GM19043 (cell line): ENCODE measurements around the gene PSMG3.
"Not testable (repeated sequence)": the region's sequence is repeated elsewhere in the genome, so short reads cannot be mapped to it uniquely, and the experiment has no call there.

Source experiments
- ATAC-seq: cut with Tn5 transposase; IDR thresholded peaks from one replicate; pipeline ENCODE4 v1.9.1; 2021; ENCODE audit warnings: low read depth; ENCODE audit not compliant: unreplicated experiment

Gene PSMG3

GRCh38 chr7:1597066-1597760 is 27.4 kb upstream of the PSMG3 start:
- ATAC-seq = no peak

- no peak for ATAC-seq
These were observed 26.6 kb upstream of the PSMG3 start for GRCh38 chr7:1596181-1597043.

DNA sequence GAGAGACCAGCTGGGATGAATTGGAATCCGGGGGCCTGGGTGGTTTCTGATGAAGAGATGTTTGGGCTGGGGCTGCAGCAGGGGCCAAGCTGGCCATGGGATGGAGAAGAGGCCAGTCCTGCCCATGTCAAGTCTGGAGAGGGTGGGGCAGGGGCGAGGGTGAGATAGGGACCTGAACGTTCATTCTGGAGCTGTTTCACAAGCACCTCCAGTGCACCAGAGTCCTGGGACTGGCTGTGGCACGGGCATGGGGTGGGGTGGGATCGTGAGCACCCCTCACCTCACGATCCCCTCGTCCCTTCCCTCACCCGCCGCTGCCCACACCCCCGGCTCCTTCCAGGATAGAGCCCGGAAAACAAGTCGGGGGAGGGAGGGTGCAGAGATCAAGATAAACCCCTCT is 25.8 kb upstream of the PSMG3 start:
- no peak for ATAC-seq

GRCh38 chr7:1595027-1595426 is 25.2 kb upstream of the PSMG3 start:
- ATAC-seq = no peak

- ATAC-seq = no peak
These were observed 24.1 kb upstream of the PSMG3 start for GRCh38 chr7:1593904-1594421.

- no peak for ATAC-seq
These were observed 23.4 kb upstream of the PSMG3 start for GRCh38 chr7:1593091-1593866.

- no peak for ATAC-seq
These were observed 22.6 kb upstream of the PSMG3 start for GRCh38 chr7:1592299-1592871.

DNA sequence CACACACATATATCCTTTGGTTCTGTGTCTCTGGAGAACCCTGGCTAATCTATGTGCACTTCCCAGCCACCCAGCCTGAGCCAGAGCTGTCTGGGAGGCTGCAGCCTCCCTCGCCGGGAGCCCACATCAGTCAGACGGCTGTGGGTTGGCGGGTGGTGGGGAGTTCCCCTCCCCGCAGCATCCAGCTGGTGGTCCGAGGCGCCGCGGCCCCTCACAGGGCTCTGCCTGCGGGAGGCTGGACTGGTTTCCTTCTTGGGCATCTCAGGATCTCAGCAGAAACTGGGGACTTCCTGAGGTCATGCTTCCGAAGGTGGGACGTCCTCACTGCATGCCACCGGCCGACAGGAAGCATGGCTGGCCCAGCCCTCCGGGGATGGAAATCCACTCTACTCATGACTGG is 22.0 kb upstream of the PSMG3 start:
- no peak for ATAC-seq

DNA sequence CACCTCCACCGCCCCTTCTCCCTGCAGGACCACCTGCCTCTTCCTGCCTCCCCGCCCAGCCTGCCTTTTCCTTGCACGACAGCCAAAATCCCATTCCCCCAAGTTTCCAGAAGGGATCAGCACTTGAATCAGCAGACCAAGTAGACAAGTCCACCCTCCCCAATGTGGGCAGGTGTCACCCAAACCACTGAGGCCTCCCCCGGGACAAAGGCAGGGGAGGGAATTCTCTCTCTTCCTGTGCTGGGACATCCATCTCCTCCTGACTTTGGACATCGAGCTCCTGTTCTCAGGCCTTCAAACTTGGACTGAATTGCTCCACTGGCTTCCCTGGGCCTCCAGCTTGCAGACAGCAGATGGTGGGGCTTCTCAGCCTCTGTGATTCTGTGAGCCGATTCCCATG is 21.6 kb upstream of the PSMG3 start:
- ATAC-seq = no peak

DNA sequence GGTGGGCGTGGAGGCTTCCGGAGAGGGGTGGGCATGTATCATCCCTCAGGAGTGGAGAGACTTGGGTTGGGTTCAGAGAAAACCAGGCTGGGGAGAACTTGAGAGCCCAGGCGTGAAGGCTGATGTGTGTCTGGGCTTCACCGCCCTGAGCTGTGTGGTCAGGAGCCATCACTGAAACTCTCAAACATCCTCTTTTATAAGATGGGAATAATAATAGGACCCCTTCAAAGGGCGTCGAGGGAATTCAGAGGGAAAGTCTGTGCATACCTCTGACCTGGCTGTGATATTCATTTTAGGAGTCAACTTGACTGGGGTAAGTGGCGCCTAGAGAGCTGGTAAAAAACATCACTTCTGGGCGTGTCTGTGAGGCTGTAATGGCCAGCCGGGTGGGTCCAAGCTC is 21.1 kb upstream of the PSMG3 start:
- no peak for ATAC-seq

DNA sequence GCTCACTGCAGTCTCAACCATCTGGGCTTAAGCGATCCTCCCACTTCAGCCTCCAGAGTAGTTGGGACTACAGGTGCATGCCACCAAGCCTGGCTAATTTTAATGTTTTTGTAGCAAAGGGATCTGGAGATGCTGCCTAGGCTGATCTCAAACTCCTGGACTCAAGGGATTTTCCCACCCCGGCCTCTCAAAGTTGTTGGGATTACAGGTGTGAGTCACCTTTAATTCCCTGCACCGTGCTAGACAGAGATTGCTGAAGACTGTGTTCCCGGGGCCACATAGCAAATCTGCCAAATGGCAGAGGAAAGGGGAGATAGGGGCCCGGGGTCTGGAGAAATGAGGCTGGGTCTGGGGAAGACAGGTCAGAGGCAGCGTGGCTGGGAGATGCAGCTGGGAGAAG is 20.6 kb upstream of the PSMG3 start:
- no peak for ATAC-seq

- ATAC-seq = no peak
These were observed 19.1 kb upstream of the PSMG3 start for GRCh38 chr7:1588978-1589377.

DNA sequence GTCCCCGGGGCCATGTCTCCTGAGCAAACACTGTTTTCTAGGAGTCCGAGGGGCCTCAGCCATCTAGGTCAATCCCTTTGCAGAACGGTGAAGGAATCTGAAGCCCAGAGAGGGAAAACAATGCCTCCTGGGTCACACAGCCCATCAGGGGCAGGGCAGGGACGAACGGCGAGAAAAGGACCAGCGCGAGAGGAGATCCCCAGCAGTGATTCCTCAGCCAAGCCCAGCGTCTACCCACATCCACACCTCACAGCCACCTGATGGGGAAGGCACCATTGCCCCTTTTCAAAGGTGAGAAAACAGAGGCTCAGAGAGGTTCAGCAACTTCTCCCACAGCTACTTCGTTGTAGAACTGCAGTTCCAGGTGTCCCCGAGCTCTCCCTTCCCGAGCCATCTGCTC is 17.9 kb upstream of the PSMG3 start:
- ATAC-seq = no peak

- no peak for ATAC-seq
These were observed 17.2 kb upstream of the PSMG3 start for GRCh38 chr7:1586827-1587705.

DNA sequence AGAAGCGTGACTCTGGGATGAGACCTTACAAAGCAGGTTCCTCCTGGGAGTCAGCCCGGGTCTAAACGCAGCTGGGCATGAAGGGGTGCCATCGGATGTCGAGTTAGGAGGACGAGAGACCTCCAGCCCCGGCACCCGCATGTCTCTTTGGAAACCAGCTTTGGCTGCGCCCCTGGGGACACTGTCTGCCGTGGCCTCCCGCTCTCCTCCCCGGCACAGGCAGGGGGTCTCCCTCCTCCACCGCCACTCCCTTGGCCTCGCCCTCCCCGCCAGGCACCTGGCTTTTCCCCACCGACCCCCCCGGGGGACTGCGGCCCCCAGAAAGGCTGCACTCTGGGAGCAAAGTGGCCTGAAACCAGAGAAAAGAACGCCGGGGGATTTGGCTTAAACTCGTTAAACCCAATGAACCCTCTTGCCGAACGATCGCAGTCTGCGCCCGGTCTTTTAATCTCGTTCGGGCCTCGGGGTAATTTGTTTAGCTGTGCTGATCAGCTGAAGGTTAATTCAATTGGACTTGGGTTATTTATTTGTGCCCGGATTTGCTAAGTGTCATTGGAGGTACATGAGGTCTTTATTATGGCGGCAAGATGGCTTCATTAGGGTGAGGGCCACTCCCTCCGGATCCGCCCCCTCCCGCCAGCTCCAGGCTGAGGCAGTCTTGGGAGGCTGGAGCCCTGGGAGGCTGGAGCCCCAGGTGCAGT is 16.4 kb upstream of the PSMG3 start:
- no peak for ATAC-seq

DNA sequence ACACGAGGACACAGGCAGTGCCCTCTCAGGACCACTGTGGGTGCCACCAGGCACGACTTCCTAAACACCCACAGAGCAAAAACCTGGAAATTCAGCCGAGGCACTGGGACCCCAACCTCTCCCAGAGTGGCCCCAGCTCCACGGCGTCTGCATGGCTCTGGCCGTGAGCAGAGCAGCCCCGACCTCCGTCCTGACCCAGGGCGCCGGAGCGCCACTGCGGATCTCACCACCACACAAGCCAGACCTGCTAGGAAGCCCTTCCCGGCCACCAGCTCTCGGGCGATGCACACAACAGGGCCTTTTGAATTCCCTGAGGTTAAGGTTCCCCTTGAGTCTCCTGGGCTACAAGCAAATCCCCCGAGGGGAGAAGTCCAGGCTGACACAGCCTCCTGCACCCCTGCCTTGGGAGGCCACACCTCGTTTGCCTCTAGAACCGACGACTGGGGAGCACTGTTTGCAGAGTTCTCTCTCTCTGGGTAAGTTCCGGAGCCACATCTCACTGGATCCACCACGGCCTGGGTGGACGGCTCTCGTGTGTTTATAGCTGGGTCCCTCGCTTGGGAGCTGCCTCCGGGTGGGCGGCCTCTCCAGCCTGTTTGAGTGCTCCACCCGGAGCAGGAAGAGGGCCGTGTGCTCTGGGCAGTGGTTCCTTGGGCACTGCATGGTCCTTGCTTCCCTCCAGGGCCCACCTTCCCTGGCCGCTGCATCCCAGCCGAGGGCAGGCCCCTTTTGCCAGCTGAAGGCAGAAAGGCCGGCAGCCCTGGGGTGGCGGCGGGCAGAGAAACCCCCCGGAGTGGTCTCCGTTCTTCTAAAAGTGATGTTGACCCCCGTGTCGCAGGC is 15.5 kb upstream of the PSMG3 start:
- no peak for ATAC-seq

DNA sequence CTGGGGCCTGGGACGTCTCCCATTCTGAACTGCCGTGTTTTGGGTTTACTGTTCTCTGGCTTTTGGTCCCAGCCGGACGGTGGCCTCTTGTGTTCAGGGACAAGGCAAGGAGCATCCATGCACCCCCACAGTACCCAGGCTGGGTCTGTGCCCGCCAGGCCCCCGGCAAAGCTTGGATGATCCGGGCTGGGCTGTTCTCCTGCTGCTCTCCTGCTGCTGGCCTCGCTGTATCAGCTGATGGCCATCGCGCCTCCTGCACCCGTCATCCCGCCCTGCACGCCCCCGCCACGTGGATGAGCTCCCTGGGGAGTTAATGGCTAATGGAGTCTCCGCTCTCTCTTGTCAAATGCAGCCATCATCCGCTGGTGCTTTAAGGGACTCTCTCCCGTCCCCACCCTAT is 14.9 kb upstream of the PSMG3 start:
- no peak for ATAC-seq

- not testable (repeated sequence) for ATAC-seq
These were observed 13.6 kb upstream of the PSMG3 start for GRCh38 chr7:1583241-1583930.
